ENCODE data around the gene VARS2. TPM values are rescaled to one million over a fixed set of nuclear protein-coding genes. Genes with fewer than 3 reads are reported as not detected.

Gene VARS2
- total and polyA plus RNA-seq, 2 experiments from 2014 or later, result 27.5 to 61.3 TPM

DNA sequence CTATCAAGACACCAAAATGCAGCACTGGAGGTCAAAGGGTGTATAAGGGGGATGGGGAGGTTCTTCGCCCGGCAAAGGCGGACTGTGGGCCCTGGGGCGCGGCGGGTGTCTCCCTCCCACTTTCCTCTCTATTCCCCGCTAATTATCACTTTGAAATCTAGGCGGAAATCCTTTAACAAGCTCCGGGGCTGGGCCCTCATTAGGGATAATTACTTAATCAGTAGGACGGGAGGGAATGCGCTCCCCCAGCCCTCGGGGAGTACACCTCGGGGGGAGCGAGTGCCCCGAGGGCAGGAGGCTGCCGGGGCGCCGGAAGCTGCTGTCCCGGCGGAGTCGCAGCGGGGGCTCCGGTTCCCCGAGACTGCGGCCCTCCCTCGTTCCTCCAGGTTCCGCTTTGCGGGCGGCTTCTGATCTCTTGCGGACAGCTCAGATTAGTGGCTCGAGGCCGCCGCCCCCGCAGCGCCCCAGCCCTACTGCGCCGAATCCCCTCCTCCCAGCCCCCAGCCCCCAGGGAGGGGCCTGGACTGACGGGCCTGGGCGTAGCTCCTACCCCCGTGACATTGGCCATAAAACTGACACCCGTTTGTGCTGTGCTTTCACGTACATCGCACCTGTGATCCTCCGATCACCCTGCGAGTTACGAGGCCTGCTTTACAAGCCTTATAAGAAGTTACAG lies 41.5 kb downstream of the VARS2 start:
- Histone ChIP-seq H3K4me1 (ENCODE audit: low read depth) (peaks cover 7% of the 10 kb centered on the region), H3K27me3 (peaks cover 6% of the 10 kb centered on the region), H3K36me3 (no peaks in the 10 kb centered on the region), H3K4me3 (peak overlapping the region; percentile 12), H3K27ac (no peak overlapping the region), H3K9me3 (ENCODE audit: low read depth) (no peaks in the 10 kb centered on the region)
- DNase-seq (ENCODE audit: low read depth in 1 of 2, low spot score in 1 of 2), result peak; percentile 36 to 65
- TF ChIP-seq, protein P1, sequence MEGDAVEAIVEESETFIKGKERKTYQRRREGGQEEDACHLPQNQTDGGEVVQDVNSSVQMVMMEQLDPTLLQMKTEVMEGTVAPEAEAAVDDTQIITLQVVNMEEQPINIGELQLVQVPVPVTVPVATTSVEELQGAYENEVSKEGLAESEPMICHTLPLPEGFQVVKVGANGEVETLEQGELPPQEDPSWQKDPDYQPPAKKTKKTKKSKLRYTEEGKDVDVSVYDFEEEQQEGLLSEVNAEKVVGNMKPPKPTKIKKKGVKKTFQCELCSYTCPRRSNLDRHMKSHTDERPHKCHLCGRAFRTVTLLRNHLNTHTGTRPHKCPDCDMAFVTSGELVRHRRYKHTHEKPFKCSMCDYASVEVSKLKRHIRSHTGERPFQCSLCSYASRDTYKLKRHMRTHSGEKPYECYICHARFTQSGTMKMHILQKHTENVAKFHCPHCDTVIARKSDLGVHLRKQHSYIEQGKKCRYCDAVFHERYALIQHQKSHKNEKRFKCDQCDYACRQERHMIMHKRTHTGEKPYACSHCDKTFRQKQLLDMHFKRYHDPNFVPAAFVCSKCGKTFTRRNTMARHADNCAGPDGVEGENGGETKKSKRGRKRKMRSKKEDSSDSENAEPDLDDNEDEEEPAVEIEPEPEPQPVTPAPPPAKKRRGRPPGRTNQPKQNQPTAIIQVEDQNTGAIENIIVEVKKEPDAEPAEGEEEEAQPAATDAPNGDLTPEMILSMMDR (IDR thresholded peaks at IDR 0.05; ENCODE audit: low read depth, low read length), result no peak

DNA sequence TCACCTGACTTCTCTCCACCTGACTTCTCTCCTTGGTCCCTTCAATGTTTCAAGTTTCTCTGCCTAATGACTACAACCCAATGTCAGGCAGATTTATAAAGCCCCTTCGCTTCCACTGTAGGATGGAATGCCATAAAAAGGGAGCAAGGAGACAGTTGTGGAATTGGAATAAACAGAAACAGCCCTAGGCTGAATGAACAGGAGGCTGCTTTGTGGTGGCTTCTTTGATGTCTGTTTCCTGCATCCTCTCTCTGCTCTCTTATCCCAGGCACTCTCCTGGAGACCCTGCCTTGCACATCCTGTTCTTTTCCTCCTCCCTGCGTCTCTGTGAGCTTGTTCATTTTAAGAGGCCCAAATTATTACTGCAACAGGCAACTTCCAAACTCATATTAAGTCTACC lies 43.7 kb downstream of the VARS2 start:
- Histone ChIP-seq H3K4me1 (ENCODE audit: low read depth) (peaks cover 7% of the 10 kb centered on the region), H3K36me3 (no peaks in the 10 kb centered on the region), H3K27me3 (peaks cover 6% of the 10 kb centered on the region), H3K27ac (no peak overlapping the region), H3K4me3 (no peak overlapping the region), H3K9me3 (ENCODE audit: low read depth) (no peaks in the 10 kb centered on the region)
- TF ChIP-seq, protein P1 (IDR thresholded peaks at IDR 0.05; ENCODE audit: low read depth, low read length), result no peak
- DNase-seq (ENCODE audit: low read depth in 1 of 2, low spot score in 1 of 2), result no peak

DNA sequence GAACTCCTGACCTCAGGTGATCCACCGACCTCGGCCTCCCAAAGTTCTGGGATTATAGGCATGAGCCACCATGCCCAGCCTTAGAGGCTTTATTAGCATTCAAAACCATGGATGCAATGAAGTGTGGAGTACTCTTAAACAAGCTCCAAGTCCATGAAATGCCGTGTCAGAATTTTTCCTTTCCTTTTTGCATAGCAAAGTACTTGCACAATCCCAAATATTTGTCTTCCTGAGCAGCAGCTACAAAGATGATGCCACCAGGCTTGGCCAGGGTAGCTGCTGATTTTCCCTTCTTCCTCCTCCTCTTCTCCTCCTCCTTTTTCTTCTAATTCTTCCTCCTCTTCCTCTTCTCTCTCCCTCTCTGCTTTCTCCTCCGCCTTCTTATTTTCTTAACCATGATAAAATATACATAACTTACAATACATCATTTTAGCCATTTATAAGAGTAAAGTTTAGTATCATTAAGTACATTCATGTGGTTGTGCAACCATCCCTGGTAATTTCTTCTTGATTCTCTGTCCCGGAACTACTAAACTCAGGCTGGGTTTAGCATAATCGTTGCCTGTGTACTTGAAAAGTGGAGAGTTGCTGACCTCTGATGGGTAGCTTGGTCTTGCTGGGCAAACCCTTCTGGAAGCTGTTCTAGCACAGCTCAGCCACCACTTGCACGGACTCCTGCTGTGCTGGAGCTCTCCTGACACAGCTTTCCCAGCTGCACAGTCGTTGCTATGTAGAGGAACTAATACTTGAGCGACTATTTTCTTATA lies 47.1 kb downstream of the VARS2 start:
- Histone ChIP-seq H3K27me3 (peaks cover 6% of the 10 kb centered on the region), H3K9me3 (ENCODE audit: low read depth) (no peaks in the 10 kb centered on the region), H3K4me1 (ENCODE audit: low read depth) (no peaks in the 10 kb centered on the region), H3K27ac (no peak overlapping the region), H3K36me3 (no peaks in the 10 kb centered on the region), H3K4me3 (no peak overlapping the region)
- peak in 1 of 2 donors; percentile 39 for DNase-seq (ENCODE audit: low read depth in 1 of 2, low spot score in 1 of 2)
- TF ChIP-seq, protein P1 (IDR thresholded peaks at IDR 0.05; ENCODE audit: low read depth, low read length), result no peak

DNA sequence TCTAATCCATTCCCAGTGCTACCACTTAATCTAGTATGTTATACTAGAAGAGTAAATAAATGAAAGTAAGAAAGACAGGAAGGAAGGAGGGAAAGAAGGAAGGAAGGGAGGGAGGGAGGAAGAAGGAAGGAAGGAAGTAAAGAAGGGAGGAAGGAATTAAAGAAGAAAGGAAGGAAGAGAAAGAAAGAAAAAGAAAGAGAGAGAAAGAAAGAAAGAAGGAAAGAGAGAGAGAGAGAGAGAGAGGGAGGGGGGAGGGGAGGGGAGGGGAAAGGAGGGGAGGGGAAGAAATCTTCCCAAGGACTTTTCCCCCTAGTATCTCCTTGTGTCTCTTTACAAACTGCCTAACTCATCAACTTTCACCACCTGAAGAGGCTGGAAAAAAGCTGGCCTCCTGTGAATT lies 48.7 kb downstream of the VARS2 start:
- no peak overlapping the region for H3K4me3 ChIP-seq
- DNase-seq (ENCODE audit: low read depth in 1 of 2, low spot score in 1 of 2), result no peak
- H3K9me3 ChIP-seq (ENCODE audit: low read depth), result no peaks in the 10 kb centered on the region
- no peak overlapping the region for H3K27ac ChIP-seq
- no peaks in the 10 kb centered on the region for H3K4me1 ChIP-seq (ENCODE audit: low read depth)
- TF ChIP-seq, protein P1 (IDR thresholded peaks at IDR 0.05; ENCODE audit: low read depth, low read length), result no peak
- H3K36me3 ChIP-seq, result no peaks in the 10 kb centered on the region
- H3K27me3 ChIP-seq, result no peaks in the 10 kb centered on the region

DNA sequence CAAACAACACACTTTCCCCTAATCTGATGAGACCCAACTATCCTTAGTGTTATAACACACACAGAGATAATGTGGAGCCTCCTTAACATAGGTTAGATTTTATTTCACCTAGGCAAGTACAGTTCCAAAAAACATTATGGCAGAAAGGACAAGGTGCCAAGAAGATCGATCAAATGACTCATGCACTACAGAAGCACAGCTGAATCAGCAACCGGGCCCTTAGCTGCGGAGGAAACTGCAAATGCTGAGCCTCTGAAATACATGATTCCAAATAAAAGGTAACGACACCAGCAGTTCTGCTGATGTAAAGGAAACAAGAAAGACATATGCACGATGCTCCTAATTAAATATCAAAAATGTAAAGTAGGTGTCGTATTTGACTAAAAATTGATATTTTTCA lies 49.6 kb downstream of the VARS2 start:
- Histone ChIP-seq H3K27me3 (no peaks in the 10 kb centered on the region), H3K9me3 (ENCODE audit: low read depth) (no peaks in the 10 kb centered on the region), H3K36me3 (no peaks in the 10 kb centered on the region), H3K27ac (no peak overlapping the region), H3K4me3 (no peak overlapping the region), H3K4me1 (ENCODE audit: low read depth) (no peaks in the 10 kb centered on the region)
- TF ChIP-seq, protein P1 (IDR thresholded peaks at IDR 0.05; ENCODE audit: low read depth, low read length), result no peak
- no peak for DNase-seq (ENCODE audit: low read depth in 1 of 2, low spot score in 1 of 2)

Measured in cardiac muscle cell (in vitro differentiated cells and primary cell).